Mucosa of descending colon (tissue), 3 donors: Measurements from ENCODE around the gene MGA. TPM values are rescaled to one million over a fixed set of nuclear protein-coding genes. Genes with fewer than 3 reads are reported as not detected.

Experiments
- ATAC-seq: fragments of 200-7000 bp; cut with Tn5 transposase; one replicate; pipeline ENCODE4 v1.9.1; 2020; ENCODE audit warnings: mild to moderate bottlenecking, moderate library complexity
- DNase-seq, 3 donors: peaks; one replicate each; pipeline ENCODE4 v3.0.0-alpha.2; 2020
- H3K36me3 ChIP-seq: fragments of 200-600 bp; one replicate; pipeline ENCODE4 v1.8.0; 2021; ENCODE audit warnings: low read depth, mild to moderate bottlenecking
- H3K4me1 ChIP-seq: fragments of 200-600 bp; one replicate; pipeline ENCODE4 v1.8.0; 2021; ENCODE audit warnings: low read depth, mild to moderate bottlenecking
- H3K4me3 ChIP-seq: fragments of 200-600 bp; one replicate; pipeline ENCODE4 v1.8.0; 2021; ENCODE audit warnings: mild to moderate bottlenecking
- H3K9me3 ChIP-seq: fragments of 200-600 bp; one replicate; pipeline ENCODE4 v1.8.0; 2021; ENCODE audit warnings: mild to moderate bottlenecking
- intact Hi-C, 2 donors: fragments of 100-400 bp; cut with DNase I in 1 of 2; cut with micrococcal nuclease in 1 of 2; formaldehyde crosslinking; loops; one replicate each; pipeline versions ENCODE4 v1.11.0 to v1.11.1; 2022; cut with DNase I, micrococcal nuclease
- total RNA-seq, 3 donors: library from RNA; stranded (reverse); fragmentation: NEBNext Ultra II Directional in 2 of 3; extraction: Animal tissue kit (Norgen Biotek cat#: 25700) in 2 of 3; gene quantifications; one replicate each; pipeline versions ENCODE4 v1.2.1 to v1.2.4, GENCODE V29; 2021 to 2023
- TF ChIP-seq, protein P1 (sequence below): fragments of 200-600 bp; IDR thresholded peaks from one replicate; pipeline ENCODE4 v1.8.0; 2022; ENCODE audit warnings: antibody characterized with exemption, mild to moderate bottlenecking
- donor health status: DM: no; HTN: no; CAD: no; lungs with moderate emphysema.
- donor health status: DM: no; HTN: no; CAD: no.
- donor health status: DM: no; HTN: yes; CAD: no.

Gene MGA
- total RNA-seq, 3 donors from 2014 or later: 29.1 to 50.5 (median 29.2) TPM

DNA sequence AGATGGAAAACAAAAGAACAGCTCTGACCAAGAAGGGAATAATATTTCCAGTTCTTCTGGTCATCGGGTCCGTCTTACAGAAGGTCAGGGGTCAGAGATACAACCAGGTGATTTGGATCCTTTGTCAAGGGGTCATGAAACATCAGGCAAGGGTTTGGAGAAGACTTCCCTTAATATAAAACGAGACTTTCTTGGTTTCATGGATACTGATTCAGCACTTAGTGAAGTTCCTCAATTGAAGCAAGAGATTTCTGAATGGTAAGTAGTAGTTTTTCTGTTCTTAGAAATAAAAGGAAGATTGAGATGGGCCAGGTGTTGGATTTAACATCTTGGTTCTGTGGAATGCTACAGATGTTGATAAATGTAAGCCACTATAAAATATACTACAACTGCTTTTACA, 9.5 kb downstream of the MGA start:
- Histone ChIP-seq H3K9me3 (no peaks in the 10 kb centered on the region), H3K4me3 (no peak overlapping the region), H3K4me1 (peaks cover 6% of the 10 kb centered on the region), H3K36me3 (no peaks in the 10 kb centered on the region)
- DNase-seq (no peak), ATAC-seq (no peak)
- intact Hi-C loops: no loop called here
- TF ChIP-seq, protein P1, sequence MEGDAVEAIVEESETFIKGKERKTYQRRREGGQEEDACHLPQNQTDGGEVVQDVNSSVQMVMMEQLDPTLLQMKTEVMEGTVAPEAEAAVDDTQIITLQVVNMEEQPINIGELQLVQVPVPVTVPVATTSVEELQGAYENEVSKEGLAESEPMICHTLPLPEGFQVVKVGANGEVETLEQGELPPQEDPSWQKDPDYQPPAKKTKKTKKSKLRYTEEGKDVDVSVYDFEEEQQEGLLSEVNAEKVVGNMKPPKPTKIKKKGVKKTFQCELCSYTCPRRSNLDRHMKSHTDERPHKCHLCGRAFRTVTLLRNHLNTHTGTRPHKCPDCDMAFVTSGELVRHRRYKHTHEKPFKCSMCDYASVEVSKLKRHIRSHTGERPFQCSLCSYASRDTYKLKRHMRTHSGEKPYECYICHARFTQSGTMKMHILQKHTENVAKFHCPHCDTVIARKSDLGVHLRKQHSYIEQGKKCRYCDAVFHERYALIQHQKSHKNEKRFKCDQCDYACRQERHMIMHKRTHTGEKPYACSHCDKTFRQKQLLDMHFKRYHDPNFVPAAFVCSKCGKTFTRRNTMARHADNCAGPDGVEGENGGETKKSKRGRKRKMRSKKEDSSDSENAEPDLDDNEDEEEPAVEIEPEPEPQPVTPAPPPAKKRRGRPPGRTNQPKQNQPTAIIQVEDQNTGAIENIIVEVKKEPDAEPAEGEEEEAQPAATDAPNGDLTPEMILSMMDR: no peak

DNA sequence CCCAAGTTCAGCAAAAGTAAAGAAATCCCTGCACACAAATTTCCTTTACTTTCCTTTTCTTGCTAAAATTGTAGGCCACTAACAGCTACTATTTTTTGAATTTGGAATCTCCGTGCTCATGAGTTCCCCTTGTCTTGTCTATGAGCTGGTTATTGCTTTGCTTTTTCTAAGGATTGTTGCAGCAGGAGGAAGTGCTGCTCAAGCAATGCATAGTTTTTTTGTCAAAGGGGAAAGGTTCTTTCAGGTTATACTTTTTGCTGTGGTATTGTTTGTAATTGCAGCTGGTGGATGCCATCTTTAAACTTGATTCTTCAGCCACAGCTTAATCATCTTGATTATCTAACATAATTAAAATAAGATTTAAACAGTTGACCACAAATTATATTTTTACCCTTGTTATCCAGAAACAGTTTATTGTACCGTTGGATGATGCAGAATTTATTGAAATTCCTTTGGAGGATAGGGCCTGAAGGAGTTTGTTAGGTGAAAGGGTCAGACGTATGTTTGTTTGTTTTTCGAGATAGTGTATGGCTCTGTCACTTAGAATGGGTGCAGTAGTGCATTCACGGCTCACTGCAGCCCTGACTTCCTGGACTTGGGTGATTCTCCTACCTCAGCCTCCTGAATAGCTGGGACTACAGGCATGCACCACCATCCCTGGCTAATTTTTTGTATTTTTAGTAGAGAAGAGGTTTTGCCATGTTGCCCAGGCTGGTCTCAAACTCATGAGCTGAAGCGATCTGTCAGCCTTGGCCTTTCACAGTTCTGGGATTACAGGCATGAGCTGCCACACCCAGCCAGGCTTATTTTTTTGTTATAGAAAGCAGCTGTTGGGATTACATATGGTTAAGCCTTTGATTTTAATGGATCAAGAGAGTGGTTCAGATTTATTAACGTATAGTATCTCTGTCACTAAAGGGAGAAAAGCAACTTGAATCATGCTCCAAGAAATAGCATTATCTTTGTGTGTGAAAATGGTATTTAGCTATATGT, 11.7 kb downstream of the MGA start:
- H3K36me3 ChIP-seq: no peaks in the 10 kb centered on the region
- H3K9me3 ChIP-seq: no peaks in the 10 kb centered on the region
- TF ChIP-seq, protein P1: no peak
- DNase-seq: no peak
- no peaks in the 10 kb centered on the region for H3K4me1 ChIP-seq
- no peak overlapping the region for H3K4me3 ChIP-seq
- ATAC-seq: no peak
- intact Hi-C loops: no loop called here

DNA sequence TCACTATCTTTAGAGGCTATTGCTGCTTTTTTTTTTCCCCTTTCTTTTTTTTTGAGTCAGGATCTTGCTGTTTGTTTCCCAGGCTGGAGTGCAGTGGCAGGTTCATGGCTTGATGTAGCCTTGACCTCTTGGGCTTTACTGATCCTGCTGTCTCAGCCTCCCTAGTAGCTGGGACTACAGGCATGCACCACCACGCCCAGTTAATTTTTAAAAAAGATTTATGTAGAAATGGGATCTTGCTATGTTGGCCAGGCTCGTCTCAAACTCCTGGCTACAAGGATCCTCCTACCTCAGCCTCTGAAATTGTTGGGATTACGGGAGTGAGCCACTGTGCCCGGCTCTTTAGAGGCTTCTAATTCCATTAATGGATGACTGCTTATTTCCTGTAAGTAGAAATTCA, 15.1 kb downstream of the MGA start:
- no peaks in the 10 kb centered on the region for H3K4me1 ChIP-seq
- intact Hi-C loops: no loop called here
- TF ChIP-seq, protein P1: no peak
- no peak for ATAC-seq
- H3K4me3 ChIP-seq: no peak overlapping the region
- no peaks in the 10 kb centered on the region for H3K9me3 ChIP-seq
- DNase-seq: no peak
- no peaks in the 10 kb centered on the region for H3K36me3 ChIP-seq

DNA sequence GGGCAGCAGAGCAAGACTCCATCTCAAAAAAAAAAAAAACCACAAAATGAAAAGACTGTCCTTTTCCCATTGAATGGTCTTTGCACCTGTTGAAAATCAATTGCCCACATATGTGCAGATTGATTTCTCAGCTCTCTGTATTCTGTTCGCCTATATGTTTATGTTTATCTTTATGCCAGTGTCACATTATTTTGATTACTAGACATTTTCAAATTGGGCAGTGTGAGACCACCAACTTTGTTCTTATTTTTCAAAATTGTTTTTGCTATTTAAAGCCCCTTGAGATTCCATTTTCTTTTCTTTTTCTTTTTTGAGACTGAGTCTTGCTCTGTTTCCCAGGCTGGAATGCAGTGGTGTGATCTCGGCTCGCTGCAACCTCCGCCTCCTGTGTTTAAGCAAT, 18.5 kb downstream of the MGA start:
- intact Hi-C loops: no loop called here
- H3K4me1 ChIP-seq: no peaks in the 10 kb centered on the region
- no peaks in the 10 kb centered on the region for H3K36me3 ChIP-seq
- no peaks in the 10 kb centered on the region for H3K9me3 ChIP-seq
- TF ChIP-seq, protein P1: no peak
- no peak overlapping the region for H3K4me3 ChIP-seq
- DNase-seq (no peak), ATAC-seq (no peak)

DNA sequence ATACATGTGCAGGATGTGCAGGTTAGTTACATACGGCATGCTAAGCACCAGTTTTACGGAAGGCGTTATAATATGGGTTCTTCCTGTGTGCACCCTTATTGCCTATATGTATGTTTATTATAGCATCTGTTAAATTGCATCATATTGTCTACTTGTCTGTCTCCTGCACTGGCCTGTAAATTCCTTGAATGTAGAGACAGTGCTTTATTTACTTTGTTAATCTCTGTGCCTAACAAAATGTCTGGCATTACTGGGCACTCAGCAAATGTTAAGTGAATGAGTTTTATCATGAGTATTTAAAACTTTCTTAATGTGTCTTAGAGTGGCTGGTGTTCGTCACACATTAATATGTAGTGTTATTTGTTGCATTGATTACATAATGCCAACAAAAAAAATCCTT, 23.8 kb downstream of the MGA start:
- Histone ChIP-seq H3K9me3 (no peaks in the 10 kb centered on the region), H3K36me3 (no peaks in the 10 kb centered on the region), H3K4me1 (peaks cover 4% of the 10 kb centered on the region), H3K4me3 (no peak overlapping the region)
- DNase-seq (no peak), ATAC-seq (no peak)
- TF ChIP-seq, protein P1: no peak
- intact Hi-C loops: no loop called here
